GM12874 (cell line): ENCODE data around the gene U2AF1L4.

Experiments
- TF ChIP-seq, protein P1 (sequence below): IDR thresholded peaks from 2 replicates; pipeline ENCODE4 v1.5.1; 2011; ENCODE audit warnings: low read depth, mild to moderate bottlenecking, control low read depth, low read length, moderate library complexity; ENCODE audit not compliant: insufficient read depth

U2AF1L4 gene

GRCh38 chr19:35789978-35790944 is 45.0 kb upstream of the U2AF1L4 start:
- TF ChIP-seq, protein P1, sequence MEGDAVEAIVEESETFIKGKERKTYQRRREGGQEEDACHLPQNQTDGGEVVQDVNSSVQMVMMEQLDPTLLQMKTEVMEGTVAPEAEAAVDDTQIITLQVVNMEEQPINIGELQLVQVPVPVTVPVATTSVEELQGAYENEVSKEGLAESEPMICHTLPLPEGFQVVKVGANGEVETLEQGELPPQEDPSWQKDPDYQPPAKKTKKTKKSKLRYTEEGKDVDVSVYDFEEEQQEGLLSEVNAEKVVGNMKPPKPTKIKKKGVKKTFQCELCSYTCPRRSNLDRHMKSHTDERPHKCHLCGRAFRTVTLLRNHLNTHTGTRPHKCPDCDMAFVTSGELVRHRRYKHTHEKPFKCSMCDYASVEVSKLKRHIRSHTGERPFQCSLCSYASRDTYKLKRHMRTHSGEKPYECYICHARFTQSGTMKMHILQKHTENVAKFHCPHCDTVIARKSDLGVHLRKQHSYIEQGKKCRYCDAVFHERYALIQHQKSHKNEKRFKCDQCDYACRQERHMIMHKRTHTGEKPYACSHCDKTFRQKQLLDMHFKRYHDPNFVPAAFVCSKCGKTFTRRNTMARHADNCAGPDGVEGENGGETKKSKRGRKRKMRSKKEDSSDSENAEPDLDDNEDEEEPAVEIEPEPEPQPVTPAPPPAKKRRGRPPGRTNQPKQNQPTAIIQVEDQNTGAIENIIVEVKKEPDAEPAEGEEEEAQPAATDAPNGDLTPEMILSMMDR: no peak

GRCh38 chr19:35789195-35789977 is 44.2 kb upstream of the U2AF1L4 start:
- TF ChIP-seq, protein P1: no peak

GRCh38 chr19:35788205-35788960 is 43.2 kb upstream of the U2AF1L4 start:
- TF ChIP-seq, protein P1: no peak

DNA sequence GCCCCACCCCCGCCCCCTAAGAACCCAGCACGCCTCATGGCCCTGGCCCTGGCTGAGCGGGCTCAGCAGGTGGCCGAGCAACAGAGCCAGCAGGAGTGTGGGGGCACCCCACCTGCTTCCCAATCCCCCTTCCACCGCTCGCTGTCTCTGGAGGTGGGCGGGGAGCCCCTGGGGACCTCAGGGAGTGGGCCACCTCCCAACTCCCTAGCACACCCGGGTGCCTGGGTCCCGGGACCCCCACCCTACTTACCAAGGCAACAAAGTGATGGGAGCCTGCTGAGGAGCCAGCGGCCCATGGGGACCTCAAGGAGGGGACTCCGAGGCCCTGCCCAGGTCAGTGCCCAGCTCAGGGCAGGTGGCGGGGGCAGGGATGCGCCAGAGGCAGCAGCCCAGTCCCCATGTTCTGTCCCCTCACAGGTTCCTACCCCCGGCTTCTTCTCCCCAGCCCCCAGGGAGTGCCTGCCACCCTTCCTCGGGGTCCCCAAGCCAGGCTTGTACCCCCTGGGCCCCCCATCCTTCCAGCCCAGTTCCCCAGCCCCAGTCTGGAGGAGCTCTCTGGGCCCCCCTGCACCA is 42.1 kb upstream of the U2AF1L4 start:
- TF ChIP-seq, protein P1: no peak

GRCh38 chr19:35786299-35787160 is 41.3 kb upstream of the U2AF1L4 start:
- TF ChIP-seq, protein P1: no peak

GRCh38 chr19:35785339-35785627 is 40.1 kb upstream of the U2AF1L4 start:
- TF ChIP-seq, protein P1: no peak
